H9 (cell line): ENCODE results near the gene MED15. TPM values are rescaled to one million over a fixed set of nuclear protein-coding genes. Genes with fewer than 3 reads are reported as not detected.

Source experiments
- DNase-seq: peaks from one replicate; pipeline ENCODE4 v3.0.0-alpha.2; 2017
- H2AFZ ChIP-seq: one replicate; pipeline ENCODE4 v1.6.1; 2013; ENCODE audit warnings: mild to moderate bottlenecking, low read length, control low read depth, moderate library complexity
- H2AK5ac ChIP-seq: 2 replicates; pipeline ENCODE4 v1.6.1; 2013; ENCODE audit warnings: low read length, control low read depth, mixed read lengths; ENCODE audit not compliant: insufficient read length
- H2BK120ac ChIP-seq: one replicate; pipeline ENCODE4 v1.6.1; 2013; ENCODE audit warnings: low read depth, mild to moderate bottlenecking, low read length, control low read depth, inconsistent platforms; ENCODE audit not compliant: poor library complexity, severe bottlenecking
- H2BK12ac ChIP-seq: 2 replicates; pipeline ENCODE4 v1.6.1; 2013; ENCODE audit warnings: low read length, control low read depth, mixed read lengths, low read depth; ENCODE audit not compliant: insufficient read length
- H2BK15ac ChIP-seq: 2 replicates; pipeline ENCODE4 v1.6.1; 2013; ENCODE audit warnings: low read depth, low read length, control low read depth
- H2BK20ac ChIP-seq: one replicate; pipeline ENCODE4 v1.6.1; 2013; ENCODE audit warnings: low read depth, mild to moderate bottlenecking, low read length, control low read depth, inconsistent platforms; ENCODE audit not compliant: poor library complexity, severe bottlenecking
- H2BK5ac ChIP-seq: 2 replicates; pipeline ENCODE4 v1.6.1; 2013; ENCODE audit warnings: low read length, control low read depth, mixed read lengths; ENCODE audit not compliant: insufficient read length
- H3K14ac ChIP-seq: 2 replicates; pipeline ENCODE4 v1.6.1; 2013; ENCODE audit warnings: low read length, control low read depth; ENCODE audit not compliant: insufficient read depth
- H3K18ac ChIP-seq: 2 replicates; pipeline ENCODE4 v1.6.1; 2013; ENCODE audit warnings: low read depth, mild to moderate bottlenecking, mixed read lengths, low read length, control low read depth; ENCODE audit not compliant: insufficient read length
- H3K23ac ChIP-seq: 2 replicates; pipeline ENCODE4 v1.6.1; 2013; ENCODE audit warnings: low read length, control low read depth, mixed read lengths, low read depth; ENCODE audit not compliant: insufficient read length
- H3K23me2 ChIP-seq: 2 replicates; pipeline ENCODE4 v1.6.1; 2013; ENCODE audit warnings: low read depth, mild to moderate bottlenecking, mixed read lengths, low read length, control low read depth; ENCODE audit not compliant: insufficient read length, poor library complexity, severe bottlenecking
- H3K27ac ChIP-seq: 2 replicates; pipeline ENCODE4 v1.5.1; 2013; ENCODE audit warnings: low read length, control low read depth, mixed read lengths, low read depth; ENCODE audit not compliant: insufficient read length
- H3K27me3 ChIP-seq: 2 replicates; pipeline ENCODE4 v1.6.1; 2013; ENCODE audit warnings: low read length, control low read depth, inconsistent platforms; ENCODE audit not compliant: insufficient read depth
- H3K4ac ChIP-seq: 2 replicates; pipeline ENCODE4 v1.6.1; 2013; ENCODE audit warnings: low read depth, mild to moderate bottlenecking, control low read depth, inconsistent platforms, low read length, moderate library complexity
- H3K4me1 ChIP-seq: 2 replicates; pipeline ENCODE4 v1.6.1; 2013; ENCODE audit warnings: low read length, control low read depth, inconsistent platforms; ENCODE audit not compliant: insufficient read depth
- H3K4me2 ChIP-seq: 2 replicates; pipeline ENCODE4 v1.6.1; 2013; ENCODE audit warnings: low read length, control low read depth, mixed read lengths; ENCODE audit not compliant: insufficient read length, insufficient read depth
- H3K56ac ChIP-seq: 2 replicates; pipeline ENCODE4 v1.6.1; 2013; ENCODE audit warnings: low read depth, mild to moderate bottlenecking, mixed read lengths, low read length, control low read depth; ENCODE audit not compliant: insufficient read length
- H3K79me1 ChIP-seq: 2 replicates; pipeline ENCODE4 v1.6.1; 2013; ENCODE audit warnings: low read depth, mild to moderate bottlenecking, moderate library complexity, low read length, control low read depth, inconsistent platforms; ENCODE audit not compliant: insufficient read depth, poor library complexity, severe bottlenecking
- H3K79me2 ChIP-seq: 2 replicates; pipeline ENCODE4 v1.6.1; 2013; ENCODE audit warnings: low read length, control low read depth, inconsistent platforms; ENCODE audit not compliant: insufficient read depth
- H3K9ac ChIP-seq: 2 replicates; pipeline ENCODE4 v1.6.1; 2013; ENCODE audit warnings: low read length, control low read depth, mixed read lengths; ENCODE audit not compliant: insufficient read length; ENCODE audit errors: extremely low read depth
- H3K9me3 ChIP-seq: one replicate; pipeline ENCODE4 v1.6.1; 2013; ENCODE audit warnings: low read depth, low read length, inconsistent platforms; ENCODE audit not compliant: control insufficient read depth
- H3T11ph ChIP-seq: one replicate; pipeline ENCODE4 v1.6.1; 2013; ENCODE audit warnings: mild to moderate bottlenecking, low read length, control low read depth, inconsistent platforms
- H4K20me1 ChIP-seq: one replicate; pipeline ENCODE4 v1.6.1; 2013; ENCODE audit not compliant: control insufficient read depth, insufficient read length, insufficient read depth
- H4K5ac ChIP-seq: 2 replicates; pipeline ENCODE4 v1.6.1; 2013; ENCODE audit warnings: low read depth, mild to moderate bottlenecking, mixed read lengths, low read length, control low read depth; ENCODE audit not compliant: insufficient read length
- H4K8ac ChIP-seq: replicated peaks from 2 replicates; pipeline ENCODE4 v1.6.1; 2013; ENCODE audit warnings: low read length, control low read depth, mixed read lengths, low read depth; ENCODE audit not compliant: insufficient read length
- H4K91ac ChIP-seq: 2 replicates; pipeline ENCODE4 v1.6.1; 2013; ENCODE audit warnings: low read depth, mild to moderate bottlenecking, moderate library complexity, mixed read lengths, low read length, control low read depth; ENCODE audit not compliant: insufficient read length
- H3K27ac Mint-ChIP-seq, 3 experiments: 2 replicates in 2 of 3; 3 replicates in 1 of 3; pipeline ENCODE4 v1.8.0; 2020 to 2021; ENCODE audit warnings: mixed read lengths in 3 of 3, mild to moderate bottlenecking in 1 of 3, moderate library complexity in 1 of 3
- H3K27me3 Mint-ChIP-seq: 2 replicates; pipeline ENCODE4 v1.8.0; 2021; ENCODE audit warnings: low read depth, mild to moderate bottlenecking, moderate library complexity, mixed read lengths
- H3K36me3 Mint-ChIP-seq, 3 experiments: 2 replicates in 2 of 3; 3 replicates in 1 of 3; pipeline ENCODE4 v1.8.0; 2020 to 2021; ENCODE audit warnings: low read depth in 3 of 3, mixed read lengths in 3 of 3; ENCODE audit not compliant: insufficient read depth in 1 of 3
- H3K4me1 Mint-ChIP-seq, 2 experiments: 2 replicates each; pipeline ENCODE4 v1.8.0; 2020; ENCODE audit warnings: mixed read lengths in 2 of 2
- H3K4me3 Mint-ChIP-seq, 2 experiments: 2 replicates in 1 of 2; 3 replicates in 1 of 2; pipeline ENCODE4 v1.8.0; 2020 to 2021; ENCODE audit warnings: mild to moderate bottlenecking in 2 of 2, mixed read lengths in 2 of 2, moderate library complexity in 1 of 2
- H3K9me3 Mint-ChIP-seq, 2 experiments: 2 replicates in 1 of 2; 3 replicates in 1 of 2; pipeline ENCODE4 v1.8.0; 2020; ENCODE audit warnings: mild to moderate bottlenecking in 2 of 2, mixed read lengths in 2 of 2, moderate library complexity in 1 of 2
- CTCF ChIP-seq: fragments of 200-600 bp; sonication (generic); conservative IDR thresholded peaks from 3 replicates; pipeline ENCODE4 v1.8.0; 2021; ENCODE audit warnings: antibody characterized with exemption, mild to moderate bottlenecking
- WGBS: extraction: QIAGEN DNeasy Blood & Tissue Kit; methylation state at CpG from one replicate; pipeline ENCODE4 v1.1.7; 2013; ENCODE audit warnings: missing lambda C conversion rate, low lambda C conversion rate, mixed read lengths; ENCODE audit not compliant: insufficient read length; ENCODE audit errors: extremely low coverage; 5-methylcytosine and 5-hydroxymethylcytosine counted together
- total RNA-seq: library from RNA; stranded (reverse); gene quantifications from 2 replicates; pipeline ENCODE4 v1.2.1, GENCODE V29; 2021

Gene MED15
- total RNA-seq, 1 experiment from 2014 or later = 47.4 TPM

DNA sequence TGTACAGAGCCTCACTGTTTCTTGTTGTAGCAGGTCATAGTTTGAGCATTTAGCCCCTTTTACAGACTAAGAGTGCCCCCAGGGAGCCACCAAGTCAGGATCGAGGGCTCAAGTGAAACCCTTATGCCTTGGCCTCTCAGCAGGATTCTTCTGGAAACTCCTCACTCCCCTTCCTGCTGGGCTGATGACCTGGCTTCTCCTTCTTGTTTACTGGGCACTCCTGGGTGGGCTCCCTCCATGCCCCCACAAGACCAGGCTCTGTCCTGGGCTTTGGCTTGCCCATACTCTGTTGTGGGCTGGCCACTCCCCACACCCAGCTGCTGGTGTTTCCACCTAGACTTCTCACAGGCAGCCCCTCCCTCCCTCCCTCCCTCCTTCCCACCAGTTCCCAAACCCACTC is 69.6 kb downstream of the MED15 start:
- Histone ChIP-seq H2BK12ac (no peak overlapping the region), H3K27ac (no peak overlapping the region), H2BK15ac (no peak overlapping the region), H2BK120ac (no peak overlapping the region), H3T11ph (no peak overlapping the region), H3K23ac (no peak overlapping the region), H3K23me2 (no peaks in the 10 kb centered on the region), H2AFZ (no peak overlapping the region), H3K14ac (no peak overlapping the region), H3K4me2 (no peak overlapping the region), H4K8ac (no peak overlapping the region), H4K20me1 (peaks cover 2% of the 10 kb centered on the region), H3K18ac (no peak overlapping the region), H3K9ac (no peak overlapping the region), H3K4ac (no peak overlapping the region), H3K4me1 (no peaks in the 10 kb centered on the region), H2AK5ac (no peak overlapping the region), H4K5ac (no peak overlapping the region), H3K79me2 (no peaks in the 10 kb centered on the region), H2BK20ac (no peak overlapping the region), H3K9me3 (no peaks in the 10 kb centered on the region), H3K79me1 (no peaks in the 10 kb centered on the region), H3K27me3 (no peaks in the 10 kb centered on the region), H3K56ac (no peak overlapping the region), H2BK5ac (no peak overlapping the region), H4K91ac (no peak overlapping the region)
- H3K27ac Mint-ChIP-seq = peak overlapping the region in 1 of 3 experiments; percentile 65; a peak in 1 of 7 replicates
- no peak overlapping the region for H3K4me3 Mint-ChIP-seq
- peaks cover 6 to 19% of the 10 kb centered on the region in 2 experiments for H3K4me1 Mint-ChIP-seq
- no peak for TF ChIP-seq CTCF
- no peaks in the 10 kb centered on the region for H3K27me3 Mint-ChIP-seq
- H3K9me3 Mint-ChIP-seq = no peaks in the 10 kb centered on the region
- WGBS = no CpG with 5 or more reads among the region's 1 CpG
- no peak for DNase-seq
- H3K36me3 Mint-ChIP-seq = peaks cover 16 to 50% (median 37%) of the 10 kb centered on the region in 3 experiments; a peak in 6 of 7 replicates
